ENCODE data around the gene ZNF107.
"Not testable (repeated sequence)": the region's sequence is repeated elsewhere in the genome, so short reads cannot be mapped to it uniquely, and the experiment has no call there.

DNA sequence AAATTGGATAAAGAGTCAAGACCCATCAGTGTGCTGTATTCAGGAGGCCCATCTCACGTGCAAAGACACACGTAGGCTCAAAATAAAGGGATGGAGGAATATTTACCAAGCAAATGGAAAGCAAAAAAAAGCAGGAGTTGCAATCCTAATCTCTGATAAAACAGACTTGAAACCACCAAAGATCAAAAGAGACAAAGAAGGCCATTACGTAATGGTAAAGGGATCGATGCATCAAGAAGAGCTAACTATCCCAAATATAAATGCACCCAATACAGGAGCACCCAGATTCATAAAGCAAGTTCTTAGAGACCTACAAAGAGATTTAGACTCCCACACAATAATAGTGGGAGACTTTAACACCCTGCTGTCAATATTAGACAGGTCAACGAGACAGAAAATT, 3.8 kb upstream of the ZNF107 start:
- not testable (repeated sequence) for TF ChIP-seq CTCF (conservative IDR thresholded peaks at IDR 0.05 in 1 of 2, IDR thresholded peaks at IDR 0.05 in 1 of 2; ENCODE audit: low read depth in 1 of 2, low read length in 2 of 2); EZH2 (IDR thresholded peaks at IDR 0.05; ENCODE audit: low read length, missing control alignments)
